ENCODE measurements around the gene MMEL1. TPM values are rescaled to one million over a fixed set of nuclear protein-coding genes. Genes with fewer than 3 reads are reported as not detected.
"Not testable (repeated sequence)": the region's sequence is repeated elsewhere in the genome, so short reads cannot be mapped to it uniquely, and the experiment has no call there.

Gene MMEL1
- total RNA-seq, 1 experiment from 2014 or later, result 0.25 TPM

- no peak for DNase-seq (ENCODE audit: extremely low read depth, low read depth)
These were observed 3.0 kb downstream of the MMEL1 start for GRCh38 chr1:2629627-2630497.

GRCh38 chr1:2628933-2629626 lies 3.7 kb downstream of the MMEL1 start:
- DNase-seq (ENCODE audit: extremely low read depth, low read depth), result no peak

GRCh38 chr1:2628191-2628932 lies 4.5 kb downstream of the MMEL1 start:
- DNase-seq (ENCODE audit: extremely low read depth, low read depth), result no peak

- DNase-seq (ENCODE audit: extremely low read depth, low read depth), result no peak
These were observed 5.1 kb downstream of the MMEL1 start for GRCh38 chr1:2627746-2628145.

GRCh38 chr1:2625748-2626147 lies 7.1 kb downstream of the MMEL1 start:
- not testable (repeated sequence) for DNase-seq (ENCODE audit: extremely low read depth, low read depth)

GRCh38 chr1:2625311-2625710 lies 7.5 kb downstream of the MMEL1 start:
- DNase-seq (ENCODE audit: extremely low read depth, low read depth), result no peak

- no peak for DNase-seq (ENCODE audit: extremely low read depth, low read depth)
These were observed 8.0 kb downstream of the MMEL1 start for GRCh38 chr1:2624735-2625300.

- DNase-seq (ENCODE audit: extremely low read depth, low read depth), result no peak
These were observed 9.1 kb downstream of the MMEL1 start for GRCh38 chr1:2623571-2624337.

GRCh38 chr1:2617971-2618470 lies 14.8 kb downstream of the MMEL1 start:
- DNase-seq (ENCODE audit: extremely low read depth, low read depth), result no peak

GRCh38 chr1:2614145-2614544 lies 18.7 kb downstream of the MMEL1 start:
- no peak for DNase-seq (ENCODE audit: extremely low read depth, low read depth)

- no peak for DNase-seq (ENCODE audit: extremely low read depth, low read depth)
These were observed 20.0 kb downstream of the MMEL1 start for GRCh38 chr1:2612591-2613365.

- DNase-seq (ENCODE audit: extremely low read depth, low read depth), result no peak
These were observed 21.0 kb downstream of the MMEL1 start for GRCh38 chr1:2611621-2612437.

- no peak for DNase-seq (ENCODE audit: extremely low read depth, low read depth)
These were observed 21.8 kb downstream of the MMEL1 start for GRCh38 chr1:2611031-2611501.

- no peak for DNase-seq (ENCODE audit: extremely low read depth, low read depth)
These were observed 22.5 kb downstream of the MMEL1 start for GRCh38 chr1:2610036-2610959.

- DNase-seq (ENCODE audit: extremely low read depth, low read depth), result no peak
These were observed 23.3 kb downstream of the MMEL1 start for GRCh38 chr1:2609319-2610035.

- DNase-seq (ENCODE audit: extremely low read depth, low read depth), result no peak
These were observed 25.1 kb downstream of the MMEL1 start for GRCh38 chr1:2607641-2608091.

Data from NCI-H460 (cell line).